BJ (cell line): Measurements from ENCODE around the gene ORAI1. TPM values are rescaled to one million over a fixed set of nuclear protein-coding genes. Genes with fewer than 3 reads are reported as not detected.
"Not testable (repeated sequence)": the region's sequence is repeated elsewhere in the genome, so short reads cannot be mapped to it uniquely, and the experiment has no call there.

Experiments
- CTCF ChIA-PET: fragments of 350-600 bp; formaldehyde crosslinking; extraction: SDS; loops from one replicate; lab custom pipeline; 2021; ENCODE audit warnings: antibody characterized with exemption, inconsistent platforms; lab: Yijun Ruan, JAX
- POLR2A ChIA-PET: fragments of 300-600 bp; sonication (Branson Sonifier 250); formaldehyde crosslinking; extraction: SDS; loops from one replicate; lab custom pipeline; 2021; ENCODE audit warnings: antibody characterized with exemption; lab: Charles Lee
- DNase-seq: peaks from one replicate; pipeline ENCODE4 v3.0.0-alpha.2; 2011; ENCODE audit warnings: low read depth
- H3K27me3 ChIP-seq: 2 replicates; pipeline ENCODE4 v1.6.0; 2011; ENCODE audit warnings: low read length; ENCODE audit not compliant: control insufficient read depth, insufficient read depth
- H3K36me3 ChIP-seq: 2 replicates; pipeline ENCODE4 v1.5.1; 2011; ENCODE audit warnings: low read length; ENCODE audit not compliant: control insufficient read depth, insufficient read depth
- H3K4me3 ChIP-seq: 2 replicates; pipeline ENCODE4 v1.5.1; 2011; ENCODE audit warnings: low read depth, mild to moderate bottlenecking, control low read depth, low read length
- CTCF ChIP-seq: IDR thresholded peaks from 2 replicates; pipeline ENCODE4 v1.5.1; 2011; ENCODE audit warnings: low read depth, mild to moderate bottlenecking, control low read depth, inconsistent platforms, low read length, moderate library complexity; ENCODE audit not compliant: insufficient read depth
- polyA plus RNA-seq: library from polyadenylated mRNA; depleted of rRNA; stranded (reverse); fragments of >200 nt; gene quantifications from 2 replicates; pipeline ENCODE4 v1.2.3, GENCODE V29; 2011

ORAI1 gene
- polyA plus RNA-seq, 1 experiment: 28.3 TPM

- H3K36me3 ChIP-seq: no peaks in the 10 kb centered on the region
- H3K4me3 ChIP-seq: no peak overlapping the region
- ChIA-PET POLR2A (no interaction called here), CTCF (interaction anchor here (0.5 to 4.3 kb wide), 8 partner anchors 9 to 189 kb away, joined by 3 to 21 read pairs (median 4); partner anchors contain the start of genes MORN3 and ORAI1)
- no peak for TF ChIP-seq CTCF
- no peak for DNase-seq
- H3K27me3 ChIP-seq: no peaks in the 10 kb centered on the region
These were observed 31.1 kb downstream of the ORAI1 start for GRCh38 chr12:121657305-121658008.

GRCh38 chr12:121661353-121662105 is 35.2 kb downstream of the ORAI1 start:
- POLR2A ChIA-PET, H3K27me3 ChIP-seq, H3K36me3 ChIP-seq, H3K4me3 ChIP-seq, DNase-seq: not testable (repeated sequence)
- CTCF ChIA-PET: interaction anchor here (0.7 to 1.3 kb wide), 2 partner anchors 20 to 35 kb away, joined by 3 to 4 read pairs; partner anchors contain the start of gene ORAI1

- no peak for TF ChIP-seq CTCF
- POLR2A ChIA-PET: no interaction called here
- Histone ChIP-seq H3K27me3 (no peaks in the 10 kb centered on the region), H3K36me3 (no peaks in the 10 kb centered on the region), H3K4me3 (no peak overlapping the region)
- CTCF ChIA-PET: no interaction called here
- no peak for DNase-seq
These were observed 37.2 kb downstream of the ORAI1 start for GRCh38 chr12:121663610-121663929.

- DNase-seq, H3K36me3 ChIP-seq, H3K4me3 ChIP-seq, H3K27me3 ChIP-seq, POLR2A ChIA-PET: not testable (repeated sequence)
- CTCF ChIA-PET: interaction anchor here (0.7 to 7.1 kb wide), 4 partner anchors 10 to 168 kb away, joined by 3 to 89 read pairs (median 12); no protein-coding TSS in a partner anchor
These were observed 40.5 kb downstream of the ORAI1 start for GRCh38 chr12:121666829-121667228.

GRCh38 chr12:121668750-121669520 is 42.6 kb downstream of the ORAI1 start:
- Histone ChIP-seq H3K36me3 (no peaks in the 10 kb centered on the region), H3K27me3 (no peaks in the 10 kb centered on the region), H3K4me3 (no peak overlapping the region)
- TF ChIP-seq CTCF: peak; percentile 70
- ChIA-PET CTCF (interaction anchor here (0.6 to 7.1 kb wide), 27 partner anchors 10 to 232 kb away, joined by 3 to 89 read pairs (median 4); no protein-coding TSS in a partner anchor), POLR2A (no interaction called here)
- no peak for DNase-seq
